SU-DHL-6 (cell line): ENCODE measurements around the gene NPFF.

Source experiments
- EZH2phosphoT487 ChIP-seq: fragments of 200-600 bp; sonication (generic), shearing (Covaris generic); conservative IDR thresholded peaks from 2 replicates; pipeline ENCODE4 v1.6.1; 2018; ENCODE audit warnings: mild to moderate bottlenecking, antibody characterized with exemption, low read length, moderate library complexity, mixed read lengths
- TF ChIP-seq, protein P1 (sequence below): fragments of 200-600 bp; sonication (generic); IDR thresholded peaks from one replicate; pipeline ENCODE4 v1.5.1; 2017; ENCODE audit warnings: antibody characterized with exemption, mild to moderate bottlenecking, low read length, moderate library complexity; ENCODE audit not compliant: insufficient read depth, poor library complexity, severe bottlenecking

DNA sequence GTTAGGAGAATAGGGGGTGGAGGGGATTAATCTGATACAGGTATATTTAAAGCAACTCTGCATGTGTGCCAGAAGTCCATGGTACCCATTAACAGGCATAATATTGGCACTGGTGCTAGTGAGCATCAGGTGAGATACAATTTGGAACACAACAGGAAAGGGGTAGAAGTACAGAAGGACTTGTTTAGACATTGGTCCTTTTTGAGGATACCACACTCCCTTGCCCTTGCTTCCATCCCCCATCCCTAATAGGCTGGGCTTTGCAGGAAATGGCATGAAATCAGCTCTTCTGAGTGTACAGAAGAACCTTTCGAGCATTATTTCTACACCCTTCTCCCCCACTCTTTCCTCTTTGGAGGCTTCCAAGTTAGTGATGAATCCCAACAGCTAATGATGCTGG, 39.0 kb downstream of the NPFF start:
- TF ChIP-seq, protein P1, sequence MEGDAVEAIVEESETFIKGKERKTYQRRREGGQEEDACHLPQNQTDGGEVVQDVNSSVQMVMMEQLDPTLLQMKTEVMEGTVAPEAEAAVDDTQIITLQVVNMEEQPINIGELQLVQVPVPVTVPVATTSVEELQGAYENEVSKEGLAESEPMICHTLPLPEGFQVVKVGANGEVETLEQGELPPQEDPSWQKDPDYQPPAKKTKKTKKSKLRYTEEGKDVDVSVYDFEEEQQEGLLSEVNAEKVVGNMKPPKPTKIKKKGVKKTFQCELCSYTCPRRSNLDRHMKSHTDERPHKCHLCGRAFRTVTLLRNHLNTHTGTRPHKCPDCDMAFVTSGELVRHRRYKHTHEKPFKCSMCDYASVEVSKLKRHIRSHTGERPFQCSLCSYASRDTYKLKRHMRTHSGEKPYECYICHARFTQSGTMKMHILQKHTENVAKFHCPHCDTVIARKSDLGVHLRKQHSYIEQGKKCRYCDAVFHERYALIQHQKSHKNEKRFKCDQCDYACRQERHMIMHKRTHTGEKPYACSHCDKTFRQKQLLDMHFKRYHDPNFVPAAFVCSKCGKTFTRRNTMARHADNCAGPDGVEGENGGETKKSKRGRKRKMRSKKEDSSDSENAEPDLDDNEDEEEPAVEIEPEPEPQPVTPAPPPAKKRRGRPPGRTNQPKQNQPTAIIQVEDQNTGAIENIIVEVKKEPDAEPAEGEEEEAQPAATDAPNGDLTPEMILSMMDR: no peak
- no peak for TF ChIP-seq EZH2phosphoT487
